ENCODE results near the gene ATP10A.

Gene ATP10A

DNA sequence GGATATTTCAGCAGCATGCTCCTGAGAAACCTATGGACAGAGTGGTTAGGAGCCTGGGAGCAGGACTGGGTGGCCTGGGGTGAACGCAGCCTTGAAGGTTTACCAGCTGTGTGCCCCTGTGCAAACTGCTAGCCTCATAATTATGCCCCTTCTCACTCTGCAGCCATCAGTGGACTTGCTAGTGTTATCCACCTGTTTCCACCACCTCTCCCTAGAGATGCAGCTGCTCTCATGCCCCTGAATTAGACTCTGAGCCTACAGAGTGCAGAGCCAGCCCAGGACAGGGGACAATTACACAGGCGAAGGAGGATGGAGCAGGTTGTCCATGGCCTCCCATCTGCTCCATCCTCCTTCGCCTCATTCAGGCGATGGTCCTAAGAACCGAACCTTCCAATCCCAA, 175.9 kb downstream of the ATP10A start:
- ATAC-seq: no peak
- TF ChIP-seq TCF4 (CRISPR knock-in tag; IDR thresholded peaks at IDR 0.05; ENCODE audit: borderline replicate concordance) (no peak), ZC3H10 (CRISPR knock-in tag; IDR thresholded peaks at IDR 0.05) (no peak), PPARA (CRISPR knock-in tag; IDR thresholded peaks at IDR 0.05; ENCODE audit: borderline replicate concordance) (no peak), CSDC2 (CRISPR knock-in tag; IDR thresholded peaks at IDR 0.05) (no peak), GLIS3 (CRISPR knock-in tag; IDR thresholded peaks at IDR 0.05) (no peak), BACH2 (CRISPR knock-in tag; IDR thresholded peaks at IDR 0.05; ENCODE audit: borderline replicate concordance) (no peak), CREB5 (CRISPR knock-in tag; IDR thresholded peaks at IDR 0.05; ENCODE audit: low read depth) (no peak), ZNF70 (CRISPR knock-in tag; IDR thresholded peaks at IDR 0.05) (no peak), ISL1 (CRISPR knock-in tag; IDR thresholded peaks at IDR 0.05) (no peak), RARB (CRISPR knock-in tag; IDR thresholded peaks at IDR 0.05) (no peak), ZFP30 (CRISPR knock-in tag; IDR thresholded peaks at IDR 0.05) (no peak), PATZ1 (CRISPR knock-in tag; IDR thresholded peaks at IDR 0.05; ENCODE audit: borderline replicate concordance) (no peak), ZNF8 (CRISPR knock-in tag; IDR thresholded peaks at IDR 0.05) (no peak)
- TF ChIP-seq, protein P1, sequence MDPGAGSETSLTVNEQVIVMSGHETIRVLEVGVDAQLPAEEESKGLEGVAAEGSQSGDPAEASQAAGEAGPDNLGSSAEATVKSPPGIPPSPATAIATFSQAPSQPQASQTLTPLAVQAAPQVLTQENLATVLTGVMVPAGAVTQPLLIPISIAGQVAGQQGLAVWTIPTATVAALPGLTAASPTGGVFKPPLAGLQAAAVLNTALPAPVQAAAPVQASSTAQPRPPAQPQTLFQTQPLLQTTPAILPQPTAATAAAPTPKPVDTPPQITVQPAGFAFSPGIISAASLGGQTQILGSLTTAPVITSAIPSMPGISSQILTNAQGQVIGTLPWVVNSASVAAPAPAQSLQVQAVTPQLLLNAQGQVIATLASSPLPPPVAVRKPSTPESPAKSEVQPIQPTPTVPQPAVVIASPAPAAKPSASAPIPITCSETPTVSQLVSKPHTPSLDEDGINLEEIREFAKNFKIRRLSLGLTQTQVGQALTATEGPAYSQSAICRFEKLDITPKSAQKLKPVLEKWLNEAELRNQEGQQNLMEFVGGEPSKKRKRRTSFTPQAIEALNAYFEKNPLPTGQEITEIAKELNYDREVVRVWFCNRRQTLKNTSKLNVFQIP (CRISPR knock-in tag; IDR thresholded peaks at IDR 0.05; ENCODE audit: borderline replicate concordance, low read depth): no peak
- TF ChIP-seq, protein P2, sequence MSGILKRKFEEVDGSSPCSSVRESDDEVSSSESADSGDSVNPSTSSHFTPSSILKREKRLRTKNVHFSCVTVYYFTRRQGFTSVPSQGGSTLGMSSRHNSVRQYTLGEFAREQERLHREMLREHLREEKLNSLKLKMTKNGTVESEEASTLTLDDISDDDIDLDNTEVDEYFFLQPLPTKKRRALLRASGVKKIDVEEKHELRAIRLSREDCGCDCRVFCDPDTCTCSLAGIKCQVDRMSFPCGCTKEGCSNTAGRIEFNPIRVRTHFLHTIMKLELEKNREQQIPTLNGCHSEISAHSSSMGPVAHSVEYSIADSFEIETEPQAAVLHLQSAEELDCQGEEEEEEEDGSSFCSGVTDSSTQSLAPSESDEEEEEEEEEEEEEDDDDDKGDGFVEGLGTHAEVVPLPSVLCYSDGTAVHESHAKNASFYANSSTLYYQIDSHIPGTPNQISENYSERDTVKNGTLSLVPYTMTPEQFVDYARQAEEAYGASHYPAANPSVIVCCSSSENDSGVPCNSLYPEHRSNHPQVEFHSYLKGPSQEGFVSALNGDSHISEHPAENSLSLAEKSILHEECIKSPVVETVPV (CRISPR knock-in tag; IDR thresholded peaks at IDR 0.05): no peak

DNA sequence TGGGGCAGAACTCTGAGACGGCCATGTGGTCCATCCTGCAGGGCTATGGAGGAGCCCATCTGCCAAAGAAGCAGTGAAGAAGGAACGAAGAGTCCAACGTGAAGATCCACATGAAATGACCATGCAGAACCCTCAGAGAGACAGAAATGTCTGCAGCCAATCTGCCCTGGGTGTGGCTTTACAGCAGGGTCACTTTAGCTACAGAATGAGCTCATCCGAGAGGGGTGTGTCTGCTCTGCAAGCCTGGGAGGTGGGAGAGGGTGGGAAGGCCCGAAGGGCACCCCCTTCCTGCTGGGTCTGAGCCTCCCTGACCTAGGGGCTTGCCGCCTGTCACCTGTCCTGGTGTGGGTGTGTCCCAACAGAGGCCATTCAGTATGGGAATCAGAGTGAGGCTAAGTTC, 176.3 kb downstream of the ATP10A start:
- no peak for TF ChIP-seq BACH2 (CRISPR knock-in tag; IDR thresholded peaks at IDR 0.05; ENCODE audit: borderline replicate concordance)
- ATAC-seq: no peak

- no peak; the same call in 2 of the 3 replicates for ATAC-seq
- TF ChIP-seq PPARA (CRISPR knock-in tag; IDR thresholded peaks at IDR 0.05; ENCODE audit: borderline replicate concordance) (no peak), ZNF8 (CRISPR knock-in tag; IDR thresholded peaks at IDR 0.05) (no peak), ARNTL (CRISPR knock-in tag; IDR thresholded peaks at IDR 0.05; ENCODE audit: borderline replicate concordance, low read depth) (no peak), BACH2 (CRISPR knock-in tag; IDR thresholded peaks at IDR 0.05; ENCODE audit: borderline replicate concordance) (no peak), CSDC2 (CRISPR knock-in tag; IDR thresholded peaks at IDR 0.05) (no peak)
- TF ChIP-seq, protein P1 (CRISPR knock-in tag; IDR thresholded peaks at IDR 0.05; ENCODE audit: borderline replicate concordance, low read depth): no peak
These were observed 178.4 kb downstream of the ATP10A start for GRCh38 chr15:25684521-25685431.

- ATAC-seq: no peak
- TF ChIP-seq TCF4 (CRISPR knock-in tag; IDR thresholded peaks at IDR 0.05; ENCODE audit: borderline replicate concordance) (no peak), ZNF70 (CRISPR knock-in tag; IDR thresholded peaks at IDR 0.05) (no peak), ZC3H10 (CRISPR knock-in tag; IDR thresholded peaks at IDR 0.05) (no peak), ZNF8 (CRISPR knock-in tag; IDR thresholded peaks at IDR 0.05) (no peak), CSDC2 (CRISPR knock-in tag; IDR thresholded peaks at IDR 0.05) (no peak), SNAI2 (CRISPR knock-in tag; IDR thresholded peaks at IDR 0.05) (no peak), OSR1 (CRISPR knock-in tag; IDR thresholded peaks at IDR 0.05) (no peak), RARB (CRISPR knock-in tag; IDR thresholded peaks at IDR 0.05) (no peak), ZFP30 (CRISPR knock-in tag; IDR thresholded peaks at IDR 0.05) (no peak), ESRRG (CRISPR knock-in tag; IDR thresholded peaks at IDR 0.05) (no peak)
- TF ChIP-seq, protein P2 (CRISPR knock-in tag; IDR thresholded peaks at IDR 0.05): no peak
- TF ChIP-seq, protein P3, sequence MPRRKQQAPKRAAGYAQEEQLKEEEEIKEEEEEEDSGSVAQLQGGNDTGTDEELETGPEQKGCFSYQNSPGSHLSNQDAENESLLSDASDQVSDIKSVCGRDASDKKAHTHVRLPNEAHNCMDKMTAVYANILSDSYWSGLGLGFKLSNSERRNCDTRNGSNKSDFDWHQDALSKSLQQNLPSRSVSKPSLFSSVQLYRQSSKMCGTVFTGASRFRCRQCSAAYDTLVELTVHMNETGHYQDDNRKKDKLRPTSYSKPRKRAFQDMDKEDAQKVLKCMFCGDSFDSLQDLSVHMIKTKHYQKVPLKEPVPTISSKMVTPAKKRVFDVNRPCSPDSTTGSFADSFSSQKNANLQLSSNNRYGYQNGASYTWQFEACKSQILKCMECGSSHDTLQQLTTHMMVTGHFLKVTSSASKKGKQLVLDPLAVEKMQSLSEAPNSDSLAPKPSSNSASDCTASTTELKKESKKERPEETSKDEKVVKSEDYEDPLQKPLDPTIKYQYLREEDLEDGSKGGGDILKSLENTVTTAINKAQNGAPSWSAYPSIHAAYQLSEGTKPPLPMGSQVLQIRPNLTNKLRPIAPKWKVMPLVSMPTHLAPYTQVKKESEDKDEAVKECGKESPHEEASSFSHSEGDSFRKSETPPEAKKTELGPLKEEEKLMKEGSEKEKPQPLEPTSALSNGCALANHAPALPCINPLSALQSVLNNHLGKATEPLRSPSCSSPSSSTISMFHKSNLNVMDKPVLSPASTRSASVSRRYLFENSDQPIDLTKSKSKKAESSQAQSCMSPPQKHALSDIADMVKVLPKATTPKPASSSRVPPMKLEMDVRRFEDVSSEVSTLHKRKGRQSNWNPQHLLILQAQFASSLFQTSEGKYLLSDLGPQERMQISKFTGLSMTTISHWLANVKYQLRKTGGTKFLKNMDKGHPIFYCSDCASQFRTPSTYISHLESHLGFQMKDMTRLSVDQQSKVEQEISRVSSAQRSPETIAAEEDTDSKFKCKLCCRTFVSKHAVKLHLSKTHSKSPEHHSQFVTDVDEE (CRISPR knock-in tag; IDR thresholded peaks at IDR 0.05): no peak
These were observed 179.2 kb downstream of the ATP10A start for GRCh38 chr15:25683911-25684310.
